ENCODE results near the gene LMOD1.
"Not testable (repeated sequence)": the region's sequence is repeated elsewhere in the genome, so short reads cannot be mapped to it uniquely, and the experiment has no call there.

The LMOD1 gene

DNA sequence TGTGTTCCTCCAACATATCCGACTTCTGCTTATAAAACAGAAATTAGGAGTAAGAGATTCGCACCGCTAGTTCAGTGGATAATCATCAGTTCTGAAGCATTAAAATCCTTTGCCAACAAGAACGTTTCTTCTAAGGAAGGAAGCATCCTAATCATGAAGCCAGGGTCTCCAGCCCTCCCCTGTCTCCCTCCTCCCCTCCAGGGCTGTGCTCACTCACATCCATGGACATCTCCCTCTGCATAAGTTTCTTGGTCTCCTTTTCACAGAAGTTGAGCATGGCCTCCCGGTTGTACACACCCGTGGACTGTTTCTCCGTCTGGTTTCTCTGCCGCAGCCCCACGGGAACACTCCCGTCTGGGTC is 505 bp downstream of the LMOD1 start:
- no peak for DNase-seq

DNA sequence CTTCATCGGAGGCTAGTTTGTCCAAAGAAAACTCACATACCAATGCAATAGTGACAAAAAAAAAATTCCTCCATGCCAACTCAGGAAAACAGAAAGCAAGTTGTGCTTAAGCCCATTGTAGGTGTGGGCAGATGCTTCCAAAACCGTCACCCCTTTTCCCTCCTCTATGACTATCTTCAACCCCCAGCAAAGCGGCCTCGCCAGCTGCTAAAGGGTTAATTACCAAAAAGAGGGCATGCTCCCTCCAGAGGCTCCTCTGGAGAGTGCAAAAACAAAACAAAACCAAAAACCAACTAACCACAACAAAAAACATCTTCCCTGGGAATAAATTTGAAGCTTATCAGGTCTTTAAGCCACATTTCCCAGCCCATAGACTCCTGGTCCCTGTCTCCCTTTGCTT is 1.2 kb downstream of the LMOD1 start:
- DNase-seq = no peak

DNA sequence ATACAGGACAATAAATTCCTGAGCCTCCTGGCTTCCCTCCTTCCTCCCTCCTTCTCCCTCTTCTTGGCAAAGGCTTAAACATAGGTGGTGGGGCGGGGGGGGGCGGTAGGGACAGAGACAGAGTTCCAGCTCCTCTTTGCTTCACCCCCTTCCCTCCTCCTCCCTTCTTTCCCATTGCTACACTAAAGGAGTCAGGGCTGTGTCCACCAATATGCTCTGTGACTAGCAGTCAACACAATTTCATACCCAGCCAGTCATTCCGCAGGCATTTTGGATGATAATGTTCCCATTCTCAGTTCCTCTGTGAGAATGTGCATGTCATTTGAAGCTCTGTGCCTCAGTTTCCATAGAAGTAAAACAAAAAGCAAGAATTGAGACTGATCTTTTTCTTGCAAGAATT is 1.7 kb downstream of the LMOD1 start:
- no peak for DNase-seq

DNA sequence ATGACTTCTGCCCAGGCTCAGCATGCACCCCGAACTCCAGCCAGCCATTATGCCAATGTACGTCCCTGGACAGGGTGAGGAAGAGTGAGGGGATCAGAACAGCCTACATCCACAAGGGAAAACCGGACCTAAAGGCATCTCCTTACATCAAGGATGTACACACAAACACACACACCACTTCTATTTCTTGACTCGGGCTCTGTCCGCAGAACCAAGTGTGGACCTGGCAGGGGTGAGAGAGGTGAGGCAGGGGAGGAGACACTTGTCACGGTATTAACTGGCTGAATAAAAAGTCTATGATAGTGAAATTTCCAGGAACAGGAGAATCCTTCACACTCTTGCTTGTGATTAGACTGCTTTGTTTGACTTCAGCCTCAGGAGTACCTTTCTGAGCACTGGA is 2.3 kb downstream of the LMOD1 start:
- DNase-seq = no peak

DNA sequence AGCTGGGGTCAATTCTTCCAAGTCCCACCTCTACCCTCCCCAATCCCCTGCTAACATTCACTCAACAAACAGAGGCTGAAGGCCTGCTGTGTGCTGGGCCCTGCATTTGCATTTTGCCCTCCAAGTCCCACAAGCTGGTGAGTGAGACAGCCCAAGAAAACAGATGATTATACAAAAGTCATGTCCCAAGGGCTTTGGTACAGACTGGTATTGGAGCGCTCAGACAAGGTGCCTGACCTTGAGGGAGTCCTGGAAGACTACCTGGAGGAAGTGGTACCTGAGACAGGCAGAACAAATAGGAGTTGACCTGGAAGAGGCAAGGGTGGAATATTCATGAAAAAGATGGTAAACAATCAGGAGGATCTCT is 4.2 kb downstream of the LMOD1 start:
- DNase-seq = no peak

DNA sequence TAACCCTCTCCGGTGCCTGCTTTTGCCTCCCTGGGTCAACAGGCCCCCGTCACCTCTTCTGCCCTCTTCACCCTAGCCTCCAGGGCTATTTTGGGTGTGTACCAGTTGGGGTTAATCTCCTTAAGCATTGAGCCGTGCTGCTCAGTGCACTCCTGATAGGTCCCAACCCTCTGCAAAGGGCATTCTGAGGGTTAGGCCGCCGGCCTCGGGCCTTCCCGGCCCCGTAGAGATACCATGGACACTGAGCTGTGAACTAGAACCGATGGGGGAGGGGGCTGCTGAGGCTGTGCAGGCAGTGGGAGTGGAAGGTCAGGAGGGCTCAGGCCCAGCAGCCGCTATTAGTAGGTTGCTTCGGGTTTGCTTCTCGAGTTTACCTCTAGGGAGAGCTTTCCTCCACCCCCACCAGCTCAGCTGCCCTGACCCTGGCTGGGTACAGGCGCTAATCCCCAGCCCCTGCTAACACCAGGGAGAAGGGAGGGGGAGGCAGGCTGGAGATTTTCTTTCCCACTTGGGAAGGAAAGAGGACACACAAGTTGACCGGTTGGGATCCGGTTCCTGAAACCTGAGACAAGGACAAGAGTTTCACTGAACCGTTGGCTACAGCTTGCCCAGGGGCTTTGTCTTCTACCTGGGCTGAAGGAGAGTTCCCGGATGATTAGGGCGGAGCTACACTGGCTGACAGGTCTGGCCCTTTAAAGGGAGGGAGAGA is 4.8 kb downstream of the LMOD1 start:
- DNase-seq = no peak

DNA sequence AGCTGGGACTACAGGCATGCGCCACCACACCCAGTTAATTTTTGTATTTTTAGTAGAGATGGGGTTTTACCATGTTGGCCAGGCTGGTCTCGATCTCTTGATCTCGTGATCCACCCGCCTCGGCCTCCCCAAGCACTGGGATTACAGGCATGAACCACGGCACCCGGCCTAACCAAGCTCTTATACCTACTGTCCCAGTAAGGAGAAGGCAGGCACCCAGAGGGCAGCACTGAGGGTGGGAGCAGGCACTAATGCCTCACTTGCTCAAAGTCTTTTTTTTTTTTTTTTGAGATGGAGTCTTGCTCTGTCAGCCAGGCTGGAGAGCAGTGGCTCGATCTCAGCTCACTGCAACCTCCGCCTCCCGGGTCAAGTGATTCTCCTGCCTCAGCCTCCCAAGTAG is 6.0 kb downstream of the LMOD1 start:
- not testable (repeated sequence) for DNase-seq

DNA sequence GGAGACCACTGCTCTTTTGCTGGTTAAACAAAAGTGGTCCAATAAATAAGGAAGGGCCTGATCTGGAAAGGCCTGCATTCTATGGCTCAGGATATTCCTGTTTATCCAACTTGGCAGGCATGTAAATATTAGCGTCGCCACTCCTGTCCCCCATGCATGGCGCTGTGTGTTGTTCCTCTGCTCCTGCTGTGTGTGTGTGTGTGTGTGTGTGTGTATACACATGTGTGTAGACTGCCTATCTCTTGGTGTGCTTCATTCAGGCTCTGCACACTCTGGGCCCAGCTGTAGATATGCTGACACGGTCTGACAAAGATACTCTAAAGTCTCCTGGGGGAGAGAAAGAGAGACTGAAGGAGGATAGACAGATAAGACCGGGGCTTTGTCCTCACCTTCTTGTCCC is 6.8 kb downstream of the LMOD1 start:
- DNase-seq = no peak

DNA sequence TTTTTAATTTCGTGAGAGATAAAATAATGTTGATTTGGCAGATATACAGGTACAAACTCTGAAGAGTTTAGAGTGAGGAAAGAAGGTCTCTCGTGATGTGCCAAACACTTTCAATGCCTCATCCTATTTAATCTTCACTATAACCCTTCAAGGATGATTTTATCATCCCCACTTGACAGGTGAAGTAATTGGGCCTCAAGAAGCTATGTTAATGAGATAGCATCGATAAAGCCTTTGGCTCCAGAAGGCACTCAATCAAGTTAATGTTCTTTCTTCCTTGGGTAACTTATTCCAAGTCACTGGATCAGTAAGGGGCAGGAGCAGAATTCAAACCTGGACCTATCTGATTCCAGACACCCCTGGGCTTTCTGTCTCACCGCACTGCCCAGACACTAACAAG is 7.2 kb downstream of the LMOD1 start:
- DNase-seq = no peak

DNA sequence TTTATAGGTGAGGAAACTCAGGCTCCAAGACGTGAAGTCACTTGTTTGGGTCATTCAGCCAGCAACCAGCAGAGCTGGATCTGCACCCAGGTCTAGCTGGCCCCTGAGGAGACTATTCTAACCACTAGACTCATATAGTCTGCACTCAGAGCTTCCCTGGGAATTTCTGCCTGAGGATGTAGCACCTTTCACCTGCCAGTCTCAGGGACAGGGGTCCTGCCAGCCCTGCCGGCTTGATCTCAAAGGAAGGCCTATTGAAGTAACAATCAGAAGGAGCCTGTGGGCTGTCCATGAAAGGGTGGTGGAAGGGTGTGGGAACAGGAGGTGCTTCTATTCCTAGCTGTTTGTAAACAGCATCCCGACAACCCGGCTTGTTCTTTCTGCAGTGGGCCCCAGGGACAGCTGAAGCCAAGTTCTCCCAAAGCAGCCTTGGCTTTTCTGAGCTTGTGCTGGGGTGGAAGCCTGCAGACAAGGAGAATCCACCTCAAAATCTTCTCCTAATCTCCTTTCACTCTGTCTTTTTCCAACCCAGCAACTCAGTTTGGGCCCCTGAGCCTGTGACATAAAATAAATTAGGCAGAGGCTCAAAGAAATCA is 7.8 kb downstream of the LMOD1 start:
- no peak for DNase-seq

DNA sequence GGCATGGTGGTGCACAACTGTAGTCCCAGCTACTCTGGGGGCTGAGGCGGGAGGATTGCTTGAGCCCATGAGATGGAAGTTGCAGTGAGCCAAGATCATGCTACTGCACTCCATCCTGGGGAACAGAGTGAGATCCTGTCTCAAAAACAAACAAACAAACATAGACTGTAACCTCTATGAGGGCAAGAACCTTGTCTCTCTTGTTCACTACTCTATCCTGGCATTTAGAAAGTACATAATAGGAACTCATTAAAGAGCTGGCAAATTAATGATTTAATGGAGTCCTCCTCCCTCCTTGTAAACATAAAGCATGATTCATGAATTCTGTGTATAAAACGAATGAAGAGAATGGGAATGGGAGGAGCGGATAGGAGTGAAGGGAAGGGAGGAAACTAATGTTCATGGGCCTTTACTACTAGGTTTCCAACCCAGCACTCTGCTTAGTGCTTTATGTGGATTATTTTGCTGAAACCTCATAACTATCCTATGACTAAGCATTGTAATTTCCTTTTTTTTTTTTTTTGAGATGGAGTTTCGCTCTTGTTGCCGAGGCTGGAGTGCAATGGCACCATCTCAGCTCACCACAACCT is 8.6 kb downstream of the LMOD1 start:
- no peak for DNase-seq

DNA sequence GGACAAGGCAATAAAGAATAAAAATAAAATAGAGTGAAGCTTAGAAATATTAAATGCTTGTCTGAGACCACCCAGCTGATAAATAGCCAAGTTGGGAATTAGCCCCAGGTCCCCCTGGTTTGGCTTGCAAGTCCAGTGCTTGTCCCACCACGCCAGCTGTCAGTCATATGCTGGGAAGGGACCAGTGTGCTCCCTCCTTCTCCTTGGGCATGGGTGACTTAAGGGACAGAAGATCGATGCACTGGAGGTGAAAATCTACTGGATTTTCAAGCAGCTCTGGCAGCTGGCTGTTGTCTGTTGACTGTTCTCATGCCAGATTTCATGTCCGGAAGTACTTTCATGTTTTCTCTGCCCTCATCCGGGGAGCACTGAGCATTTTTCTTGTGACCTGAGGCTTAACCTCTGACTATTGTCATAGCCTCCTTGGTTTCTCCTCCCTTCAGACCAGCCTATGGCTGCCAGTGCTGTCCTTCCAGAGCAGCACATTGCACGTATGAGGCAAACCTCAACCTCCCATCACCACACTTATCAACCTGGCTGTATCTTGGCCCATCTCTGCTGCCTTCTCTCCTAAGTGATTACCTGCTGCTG is 12.4 kb downstream of the LMOD1 start:
- no peak for DNase-seq

DNA sequence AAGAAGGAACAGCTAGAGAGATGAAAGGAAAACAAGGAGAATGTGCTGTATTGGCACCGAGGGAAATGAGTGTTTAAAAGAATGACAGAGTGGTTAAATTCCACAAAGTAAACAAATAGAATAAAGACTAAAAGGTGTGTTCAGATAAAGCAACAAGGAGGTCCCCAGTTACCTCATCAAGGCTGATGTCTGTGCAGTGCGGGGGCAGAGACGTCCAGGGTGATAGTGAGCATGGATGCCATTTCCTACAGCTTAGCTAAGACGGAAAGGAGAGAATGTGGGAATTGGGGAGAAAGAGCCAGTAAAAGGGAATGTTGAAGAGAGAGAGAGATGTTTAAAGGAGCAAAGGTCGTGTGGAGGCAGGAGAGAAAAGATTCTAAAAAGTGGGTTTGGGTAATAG is 15.5 kb downstream of the LMOD1 start:
- DNase-seq = no peak

DNA sequence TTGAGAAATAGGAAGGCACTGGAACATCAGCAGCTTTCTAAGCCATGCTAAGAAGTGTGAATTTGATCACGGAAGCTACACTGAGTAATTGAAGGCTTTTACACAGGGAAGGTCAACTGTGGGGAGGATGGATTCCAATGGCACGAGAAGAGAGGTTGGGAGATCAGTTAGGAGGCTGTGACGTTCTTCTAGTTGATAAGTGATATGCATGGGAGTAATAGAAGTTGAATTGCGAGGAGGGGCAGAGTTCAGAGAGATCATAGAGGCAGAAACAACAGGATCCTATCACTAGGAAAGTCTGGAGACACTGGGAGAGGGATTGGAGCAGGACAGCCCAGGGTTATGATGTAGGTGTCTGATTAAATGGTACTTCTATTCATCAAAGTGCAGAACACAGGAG is 16.2 kb downstream of the LMOD1 start:
- DNase-seq = no peak

DNA sequence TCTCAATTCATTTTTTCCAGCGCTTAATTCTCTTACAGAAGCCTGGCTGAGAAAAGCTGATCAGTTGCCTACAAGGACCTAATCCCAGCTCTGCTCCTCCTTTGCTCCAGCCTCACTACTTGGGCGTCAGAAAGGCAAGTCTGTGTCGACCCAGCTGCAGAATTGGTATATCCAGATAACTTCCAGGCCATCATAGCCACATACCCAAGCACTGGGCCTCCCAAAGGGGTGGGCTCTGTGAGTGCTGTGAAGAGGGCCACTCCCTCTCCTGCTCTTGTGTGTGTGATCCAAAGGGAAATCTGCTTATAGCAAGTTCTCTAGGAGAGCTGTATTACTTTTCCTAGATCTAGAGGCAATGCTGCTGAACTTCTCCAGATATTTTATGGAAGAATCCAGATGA is 18.1 kb downstream of the LMOD1 start:
- DNase-seq = no peak

DNA sequence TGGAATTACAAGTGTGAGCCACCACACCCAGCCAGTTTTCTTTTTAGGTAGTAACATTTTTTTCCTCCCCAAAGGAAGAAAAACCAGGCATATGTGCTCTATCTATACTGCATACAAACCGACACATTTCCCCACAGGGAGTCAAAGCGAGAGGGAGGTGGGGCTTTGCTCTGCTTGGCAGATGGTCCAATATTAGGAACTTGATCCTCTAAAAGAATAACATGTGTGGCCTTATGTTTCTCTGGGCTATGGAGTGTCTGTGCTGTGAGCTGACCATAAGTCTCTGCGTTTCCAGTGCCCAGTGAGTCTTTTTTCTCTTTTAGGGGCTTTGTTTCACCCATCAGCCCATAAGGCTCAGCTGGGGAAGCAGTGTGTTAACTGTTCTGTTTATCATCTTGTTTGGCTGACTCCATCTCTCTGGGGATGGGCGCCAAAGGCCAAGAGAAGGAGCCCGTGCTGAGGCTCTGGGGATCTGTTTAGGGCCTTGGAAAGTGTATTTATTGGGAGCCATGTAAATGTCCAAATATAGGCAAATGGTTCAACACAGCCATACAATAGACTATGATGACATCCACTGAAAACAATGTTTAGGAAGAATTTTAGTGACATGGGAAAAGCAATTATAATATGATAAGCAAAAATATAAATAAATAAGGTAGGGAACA is 20.2 kb downstream of the LMOD1 start:
- DNase-seq = no peak

DNA sequence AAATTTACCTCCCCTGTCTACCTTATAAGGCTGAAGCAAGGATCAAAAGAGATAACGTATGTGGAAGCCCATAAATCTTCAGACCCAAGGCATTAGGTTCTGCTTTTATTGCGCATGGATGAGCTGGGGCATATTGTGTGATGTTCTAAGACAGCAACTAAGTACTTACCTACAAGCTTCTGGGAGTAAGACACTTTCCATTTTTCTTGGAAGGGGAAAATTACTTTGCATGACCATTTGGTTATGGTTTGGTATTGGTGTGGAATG is 21.1 kb downstream of the LMOD1 start:
- no peak for DNase-seq

DNA sequence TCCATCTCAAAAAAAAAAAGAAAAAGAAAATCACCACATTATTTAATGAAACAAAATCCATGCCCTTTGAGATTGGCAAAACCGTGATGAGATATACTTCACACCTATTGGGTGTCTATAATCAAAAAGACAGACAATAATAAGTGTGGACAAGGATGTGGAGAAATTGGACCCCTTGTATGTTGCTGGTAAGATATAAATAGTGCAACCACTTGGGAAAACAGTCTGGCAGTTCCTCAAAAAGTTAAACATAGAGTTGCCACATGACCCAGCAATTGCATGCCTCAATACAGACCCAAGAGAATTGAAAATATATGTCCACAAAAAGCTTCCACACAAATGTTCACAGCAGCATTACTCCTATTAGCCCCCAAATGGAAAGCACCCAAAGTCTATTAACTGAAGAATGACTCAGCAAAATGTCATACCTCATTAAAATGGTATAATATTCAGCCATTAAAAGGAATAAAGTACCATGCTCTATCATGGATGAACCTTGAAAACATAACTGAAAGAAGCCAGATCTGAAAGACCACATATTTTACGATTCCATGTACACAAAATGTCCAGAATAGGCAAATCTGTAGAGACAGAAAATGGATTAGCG is 24.3 kb downstream of the LMOD1 start:
- DNase-seq = no peak

DNA sequence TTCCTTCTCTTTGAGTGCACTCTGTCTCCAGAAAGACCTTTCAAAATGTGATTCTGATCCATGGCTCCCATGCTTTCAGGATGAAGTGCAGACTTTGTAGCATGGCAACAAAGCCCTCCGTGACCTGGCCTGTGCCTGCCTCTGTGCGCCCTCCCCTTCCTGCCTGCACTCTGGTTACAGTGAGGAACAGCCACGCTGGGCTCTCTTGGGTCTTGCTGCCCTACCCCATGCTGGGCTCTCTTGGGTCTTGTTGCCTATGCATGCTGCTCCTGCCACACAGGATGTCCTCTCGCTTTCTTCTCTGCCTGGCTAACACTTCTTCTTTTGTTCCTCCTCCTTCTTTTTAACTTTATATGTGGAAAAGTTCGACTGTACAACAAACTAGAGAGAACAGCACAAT is 28.0 kb downstream of the LMOD1 start:
- no peak for DNase-seq

DNA sequence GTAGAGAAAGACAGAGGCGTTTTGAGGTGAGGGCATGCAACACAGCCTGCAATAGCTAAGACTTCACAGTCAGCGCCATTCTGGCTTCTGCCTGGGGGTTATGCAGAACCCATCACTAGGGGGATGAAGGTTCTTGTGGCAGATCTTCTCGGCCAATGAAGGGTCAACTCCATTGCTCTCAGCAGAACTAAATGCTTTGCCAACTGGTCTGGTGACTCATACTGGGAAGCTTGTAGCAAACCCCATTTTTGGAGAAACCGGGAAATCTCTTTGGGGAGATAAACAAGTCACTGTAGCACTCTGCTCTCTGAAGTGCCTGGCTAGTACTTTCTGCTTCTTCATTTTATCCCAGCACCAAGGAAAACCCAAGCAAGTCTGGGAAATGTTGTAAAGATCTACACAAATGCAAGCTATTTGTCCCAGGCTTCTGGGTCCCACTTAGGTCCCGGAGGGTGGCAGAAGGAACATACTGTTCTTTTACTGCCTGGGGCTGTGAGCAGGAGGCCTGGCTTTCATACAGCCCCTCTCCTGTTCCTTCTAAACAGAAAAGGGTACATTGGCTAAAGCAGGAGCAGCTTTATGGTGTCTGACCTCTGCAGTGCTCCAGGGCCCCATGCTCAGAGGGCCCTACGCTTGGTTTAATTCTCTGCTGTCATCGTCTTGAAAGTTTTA is 28.9 kb downstream of the LMOD1 start:
- DNase-seq = no peak

DNA sequence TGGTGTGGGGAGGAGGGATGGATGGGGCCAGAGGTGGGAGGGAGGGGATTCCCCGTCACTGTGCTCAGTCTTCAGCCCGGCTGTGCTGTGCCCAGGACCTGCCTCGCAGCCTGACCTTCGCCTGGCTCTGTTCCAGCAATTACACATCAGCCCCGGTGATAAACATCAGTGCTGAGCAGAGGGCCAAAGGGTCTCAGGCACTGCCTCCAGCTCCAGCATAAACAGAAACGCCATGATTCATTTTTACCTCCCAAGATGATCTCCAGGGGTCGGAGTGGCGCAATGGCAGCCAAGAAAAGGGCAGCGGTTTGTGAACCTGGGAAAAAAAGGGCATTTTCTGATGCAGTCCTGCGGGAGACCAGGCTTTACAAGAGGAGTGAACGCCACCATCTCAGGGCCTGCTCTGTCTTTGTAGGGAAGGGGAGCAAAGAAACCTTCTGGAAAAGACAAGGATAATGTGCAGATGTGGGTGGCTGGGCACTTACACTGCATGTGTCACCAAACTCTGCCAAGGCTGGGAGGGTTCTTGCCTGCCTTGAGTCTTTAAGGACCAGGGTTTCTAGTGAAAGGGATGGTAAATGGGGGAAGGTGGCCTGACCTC is 29.6 kb downstream of the LMOD1 start:
- DNase-seq = no peak

DNA sequence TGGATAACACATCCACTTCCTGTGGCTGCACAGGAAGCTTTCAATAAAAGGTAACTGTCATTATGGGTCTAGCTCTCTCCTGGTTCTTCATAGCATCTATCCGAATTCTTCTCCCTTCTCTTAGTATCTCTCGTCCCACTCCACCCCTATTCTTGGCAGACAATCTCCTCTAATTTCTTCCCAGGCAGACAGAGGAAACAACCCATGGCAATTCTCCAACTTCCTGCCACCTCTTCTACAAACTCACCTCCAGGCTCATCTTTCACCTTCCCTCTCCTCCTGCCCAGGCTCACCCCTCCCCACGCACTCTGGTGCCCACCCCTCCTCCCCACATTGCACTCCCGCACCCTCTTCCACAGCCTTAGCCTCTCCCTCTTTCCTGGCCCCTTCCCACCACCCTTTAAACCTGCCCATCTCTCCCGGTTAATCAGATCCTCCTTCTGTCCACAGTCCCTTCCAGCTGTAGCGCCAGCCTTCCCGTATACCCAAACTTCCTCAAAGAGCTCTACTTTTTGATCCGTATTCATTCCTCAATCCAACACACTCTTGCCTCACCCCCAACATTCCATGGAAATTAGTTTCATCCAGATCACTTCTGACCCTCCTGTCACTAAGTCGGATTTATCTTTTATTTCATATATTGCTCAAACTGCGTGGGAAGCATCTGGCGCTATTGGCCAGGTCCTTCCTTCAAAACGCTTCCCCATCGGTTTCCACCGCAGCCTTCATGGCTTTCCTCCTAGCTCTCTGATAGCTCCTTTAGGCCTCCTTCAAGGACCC is 31.7 kb downstream of the LMOD1 start:
- no peak for DNase-seq
